ENCODE results near the gene LONP2. TPM values are rescaled to one million over a fixed set of nuclear protein-coding genes. Genes with fewer than 3 reads are reported as not detected.

Gene LONP2
- total and polyA plus RNA-seq, 10 of the 15 experiments (the other 5 are each of a cell fraction or from before 2014, with no cell fraction given), result 8.3 to 48.0 (median 34.8) TPM

DNA sequence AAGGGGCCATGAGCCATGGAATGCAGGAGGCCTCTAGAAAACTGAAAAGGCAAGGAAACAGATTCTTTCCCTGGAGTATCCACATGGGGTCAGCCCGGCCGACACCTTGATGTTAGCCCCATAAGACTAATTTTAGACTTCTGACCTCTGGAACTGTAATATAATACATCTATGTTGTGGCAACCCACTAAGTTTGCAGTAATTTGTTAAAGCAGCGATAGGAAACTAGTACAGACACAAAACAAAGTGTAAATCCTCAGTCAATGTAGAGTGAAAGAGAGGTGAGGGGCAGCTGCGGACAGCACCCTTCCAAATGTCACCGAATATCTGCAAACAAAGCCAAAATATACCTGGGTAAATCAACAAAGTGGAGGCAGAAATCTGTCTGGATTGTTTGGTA, 148.3 kb downstream of the LONP2 start:
- Histone ChIP-seq H3K9ac (ENCODE audit: control insufficient read depth, insufficient read depth, low read length) (no peak overlapping the region), H3K27me3 (replicated peaks in 1 of 2; ENCODE audit: control insufficient read depth in 2 of 2, insufficient read depth in 2 of 2, low read length in 1 of 2) (no peaks in the 10 kb centered on the region), H3K9me3 (replicated peaks; ENCODE audit: control insufficient read depth, insufficient read depth, low read length) (no peaks in the 10 kb centered on the region), H4K20me1 (ENCODE audit: control insufficient read depth, insufficient read depth) (no peaks in the 10 kb centered on the region), H3K4me3 (no peak overlapping the region), H3K4me2 (ENCODE audit: control insufficient read depth, insufficient read depth) (no peak overlapping the region), H3K27ac (ENCODE audit: control insufficient read depth, insufficient read depth) (no peak overlapping the region), H3K4me1 (ENCODE audit: control insufficient read depth, insufficient read depth, low read length) (no peaks in the 10 kb centered on the region), H3K36me3 (ENCODE audit: control insufficient read depth in 2 of 2, insufficient read depth in 2 of 2, low read length in 1 of 2) (no peaks in the 10 kb centered on the region), H3K79me2 (ENCODE audit: control insufficient read depth, insufficient read depth, low read length) (no peaks in the 10 kb centered on the region), H2AFZ (ENCODE audit: control insufficient read depth, low read depth, low read length) (no peak overlapping the region)
- ChIA-PET CTCF (no interaction called here), RAD21 (ENCODE audit: unreplicated experiment) (no interaction called here), SMC1A (ENCODE audit: uncharacterized antibody, unreplicated experiment) (no interaction called here), POLR2A (no interaction called here)
- WGBS (ENCODE audit: insufficient coverage, insufficient replicate concordance, low lambda C conversion rate, missing lambda C conversion rate), result 62% methylated on average over 5 of the region's 5 CpGs
- in situ Hi-C loops (cut with MboI) (no loop called here), intact Hi-C loops (cut with micrococcal nuclease; ENCODE audit: unreplicated experiment) (no loop called here)
- ATAC-seq (no peak), DNase-seq (ENCODE audit: low read depth, low spot score) (no peak), FAIRE-seq (no peak)
- BruUV-seq (replicated peaks), result no TSS peak
- TF ChIP-seq CBFB (IDR thresholded peaks at IDR 0.05; ENCODE audit: low read depth) (no peak), HDAC2 (IDR thresholded peaks at IDR 0.05) (no peak), EGR1 (IDR thresholded peaks at IDR 0.05; ENCODE audit: borderline replicate concordance in 1 of 2, low read depth in 2 of 2, low read length in 2 of 2) (no peak), SREBF1 (IDR thresholded peaks at IDR 0.05; ENCODE audit: low read length) (no peak), SMC3 (IDR thresholded peaks at IDR 0.05; ENCODE audit: borderline replicate concordance, low read length) (no peak), ZNF217 (IDR thresholded peaks at IDR 0.05) (no peak)

DNA sequence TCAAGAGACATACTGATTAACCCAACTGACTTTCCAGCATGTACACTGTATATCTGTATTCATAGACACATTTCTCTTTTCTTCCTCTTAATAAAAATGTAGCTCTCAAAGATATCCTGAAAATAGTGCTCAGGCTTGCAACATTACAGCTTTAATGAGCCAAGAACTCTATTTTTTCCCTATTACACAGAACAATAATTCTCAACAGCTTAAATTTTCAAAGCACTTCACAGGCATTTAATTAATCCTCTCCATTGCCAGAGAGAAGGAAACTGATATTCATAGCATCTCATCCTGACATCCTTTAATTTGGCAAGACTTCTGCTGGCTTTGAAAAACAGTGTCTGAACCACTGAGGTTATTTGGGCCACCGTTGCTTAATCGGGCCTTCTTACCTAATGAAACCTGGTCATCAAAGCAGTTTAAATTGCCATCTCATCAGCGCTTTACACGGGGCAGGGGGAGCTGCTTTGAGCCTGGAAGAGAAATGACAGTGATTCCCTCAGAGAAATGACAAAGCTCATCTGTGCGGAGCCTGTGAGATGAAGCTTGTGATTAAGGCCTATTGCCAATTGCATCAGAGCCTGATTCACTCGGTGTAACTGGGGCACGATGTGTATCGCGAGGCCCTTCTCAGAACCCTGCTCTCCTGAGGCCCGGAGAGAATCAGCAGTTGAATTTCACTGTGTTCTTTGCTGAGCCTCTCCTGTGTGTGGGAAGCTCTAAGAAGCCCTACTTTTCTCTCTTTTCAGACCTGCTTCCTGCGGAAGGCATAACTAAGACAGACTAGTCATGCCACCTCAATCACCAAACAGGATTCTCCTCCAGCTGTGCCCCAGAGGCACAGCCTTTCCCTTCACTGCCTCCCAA, 149.6 kb downstream of the LONP2 start:
- H3K9me3 ChIP-seq (replicated peaks; ENCODE audit: control insufficient read depth, insufficient read depth, low read length), result no peaks in the 10 kb centered on the region
- no peaks in the 10 kb centered on the region for H3K79me2 ChIP-seq (ENCODE audit: control insufficient read depth, insufficient read depth, low read length)
- no peaks in the 10 kb centered on the region for H4K20me1 ChIP-seq (ENCODE audit: control insufficient read depth, insufficient read depth)
- no peak overlapping the region for H3K9ac ChIP-seq (ENCODE audit: control insufficient read depth, insufficient read depth, low read length)
- DNase-seq (ENCODE audit: low read depth, low spot score), result no peak
- in situ Hi-C loops (cut with MboI) (no loop called here), intact Hi-C loops (cut with micrococcal nuclease; ENCODE audit: unreplicated experiment) (no loop called here)
- no peak for FAIRE-seq
- 80% methylated on average over 11 of the region's 11 CpGs for WGBS (ENCODE audit: insufficient coverage, insufficient replicate concordance, low lambda C conversion rate, missing lambda C conversion rate)
- H3K36me3 ChIP-seq (ENCODE audit: control insufficient read depth in 2 of 2, insufficient read depth in 2 of 2, low read length in 1 of 2), result no peaks in the 10 kb centered on the region
- ChIA-PET CTCF (interaction anchor here (0.6 to 0.9 kb wide), 2 partner anchors 16 to 236 kb away, joined by 3 to 4 read pairs; no protein-coding TSS in a partner anchor), SMC1A (ENCODE audit: uncharacterized antibody, unreplicated experiment) (interaction anchor here (0.7 to 1.0 kb wide), 2 partner anchors 10 to 18 kb away, joined by 3 to 4 read pairs; no protein-coding TSS in a partner anchor), RAD21 (ENCODE audit: unreplicated experiment) (no interaction called here), POLR2A (interaction anchor here (0.5 to 1.2 kb wide), 2 partner anchors 16 to 32 kb away, joined by 3 to 6 read pairs; no protein-coding TSS in a partner anchor)
- no peak overlapping the region for H2AFZ ChIP-seq (ENCODE audit: control insufficient read depth, low read depth, low read length)
- no TSS peak for BruUV-seq (replicated peaks)
- H3K4me1 ChIP-seq (ENCODE audit: control insufficient read depth, insufficient read depth, low read length), result no peaks in the 10 kb centered on the region
- no peak overlapping the region for H3K4me3 ChIP-seq
- H3K27me3 ChIP-seq (replicated peaks in 1 of 2; ENCODE audit: control insufficient read depth in 2 of 2, insufficient read depth in 2 of 2, low read length in 1 of 2), result no peaks in the 10 kb centered on the region
- H3K27ac ChIP-seq (ENCODE audit: control insufficient read depth, insufficient read depth), result no peak overlapping the region
- TF ChIP-seq, protein P1, sequence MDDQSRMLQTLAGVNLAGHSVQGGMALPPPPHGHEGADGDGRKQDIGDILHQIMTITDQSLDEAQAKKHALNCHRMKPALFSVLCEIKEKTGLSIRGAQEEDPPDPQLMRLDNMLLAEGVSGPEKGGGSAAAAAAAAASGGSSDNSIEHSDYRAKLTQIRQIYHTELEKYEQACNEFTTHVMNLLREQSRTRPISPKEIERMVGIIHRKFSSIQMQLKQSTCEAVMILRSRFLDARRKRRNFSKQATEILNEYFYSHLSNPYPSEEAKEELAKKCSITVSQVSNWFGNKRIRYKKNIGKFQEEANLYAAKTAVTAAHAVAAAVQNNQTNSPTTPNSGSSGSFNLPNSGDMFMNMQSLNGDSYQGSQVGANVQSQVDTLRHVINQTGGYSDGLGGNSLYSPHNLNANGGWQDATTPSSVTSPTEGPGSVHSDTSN (IDR thresholded peaks at IDR 0.05; ENCODE audit: insufficient replicate concordance, low read depth, low read length), result no peak
- TF ChIP-seq ZSCAN29 (IDR thresholded peaks at IDR 0.05) (no peak), ETV6 (conservative IDR thresholded peaks at IDR 0.05 in 1 of 2, IDR thresholded peaks at IDR 0.05 in 1 of 2; ENCODE audit: borderline replicate concordance in 1 of 2, low read depth in 1 of 2) (no peak), ATF7 (IDR thresholded peaks at IDR 0.05; ENCODE audit: low read depth) (no peak)
- no peak overlapping the region for H3K4me2 ChIP-seq (ENCODE audit: control insufficient read depth, insufficient read depth)
- no peak for ATAC-seq
